GM12878 (cell line): ENCODE measurements around the gene SACM1L. TPM values are rescaled to one million over a fixed set of nuclear protein-coding genes. Genes with fewer than 3 reads are reported as not detected.

Source experiments
- ATAC-seq: fragments of 200-7000 bp; cut with Tn5 transposase; 3 replicates; pipeline ENCODE4 v1.9.1; 2020; ENCODE audit warnings: mild to moderate bottlenecking, moderate library complexity
- BruUV-seq: library from RNA; stranded (reverse); fragments of 400-500 nt; replicated peaks from 2 replicates; lab custom pipeline; 2021; lab: Mats Ljungman, UMichigan
- CTCF ChIA-PET: fragments of 300-600 bp; sonication (Branson Sonifier 250); formaldehyde crosslinking; extraction: SDS; loops from one replicate; lab custom pipeline; 2021; ENCODE audit warnings: inconsistent platforms; lab: Yijun Ruan, JAX
- POLR2A ChIA-PET: fragments of 350-600 bp; formaldehyde crosslinking; extraction: SDS; loops from one replicate; lab custom pipeline; 2021; ENCODE audit warnings: inconsistent platforms; lab: Charles Lee
- RAD21 ChIA-PET: fragments of 300-600 bp; sonication (Branson Sonifier 250); formaldehyde crosslinking; loops from one replicate; lab custom pipeline; 2023; ENCODE audit warnings: antibody characterized with exemption; ENCODE audit not compliant: unreplicated experiment; lab: Charles Lee
- SMC1A ChIA-PET: fragments of 300-600 bp; sonication (Branson Sonifier 250); formaldehyde crosslinking; loops from one replicate; lab custom pipeline; 2023; ENCODE audit not compliant: unreplicated experiment, uncharacterized antibody; lab: Charles Lee
- DNase-seq: peaks from one replicate; pipeline ENCODE4 v3.0.0-alpha.2; 2011; ENCODE audit warnings: low read depth, low spot score
- FAIRE-seq: peaks from 3 replicates; lab custom pipeline; 2011; peaks lifted over from hg19 to GRCh38; lab: Jason Lieb, UNC
- H2AFZ ChIP-seq: 2 replicates; pipeline ENCODE4 v1.6.0; 2011; ENCODE audit warnings: low read depth, low read length, control low read depth; ENCODE audit not compliant: control insufficient read depth
- H3K27ac ChIP-seq: 2 replicates; pipeline ENCODE4 v1.5.1; 2011; ENCODE audit warnings: control low read depth; ENCODE audit not compliant: control insufficient read depth, insufficient read depth
- H3K27me3 ChIP-seq, 2 experiments: replicated peaks in 1 of 2; 2 replicates each; pipeline versions ENCODE4 v1.6.0 to v1.6.1; 2011; ENCODE audit warnings: low read length in 1 of 2; ENCODE audit not compliant: control insufficient read depth in 2 of 2, insufficient read depth in 2 of 2
- H3K36me3 ChIP-seq, 2 experiments: 2 replicates each; pipeline ENCODE4 v1.5.1; 2011; ENCODE audit warnings: low read length in 1 of 2; ENCODE audit not compliant: control insufficient read depth in 2 of 2, insufficient read depth in 2 of 2
- H3K4me1 ChIP-seq: 2 replicates; pipeline ENCODE4 v1.6.1; 2011; ENCODE audit warnings: mild to moderate bottlenecking, low read length, moderate library complexity, mixed read lengths; ENCODE audit not compliant: control insufficient read depth, insufficient read depth
- H3K4me2 ChIP-seq: 2 replicates; pipeline ENCODE4 v1.6.0; 2011; ENCODE audit warnings: control low read depth; ENCODE audit not compliant: control insufficient read depth, insufficient read depth
- H3K4me3 ChIP-seq: fragments of 200-600 bp; sonication (generic); 2 replicates; pipeline ENCODE4 v1.5.1; 2016
- H3K79me2 ChIP-seq: 2 replicates; pipeline ENCODE4 v1.6.0; 2011; ENCODE audit warnings: low read length; ENCODE audit not compliant: control insufficient read depth, insufficient read depth
- H3K9ac ChIP-seq: 2 replicates; pipeline ENCODE4 v1.8.0; 2011; ENCODE audit warnings: low read length, control low read depth, mixed read lengths; ENCODE audit not compliant: control insufficient read depth, insufficient read depth
- H3K9me3 ChIP-seq: replicated peaks from 3 replicates; pipeline ENCODE4 v1.5.1; 2011; ENCODE audit warnings: mild to moderate bottlenecking, low read length; ENCODE audit not compliant: control insufficient read depth, insufficient read depth
- H4K20me1 ChIP-seq: 2 replicates; pipeline ENCODE4 v1.6.0; 2011; ENCODE audit not compliant: control insufficient read depth, insufficient read depth
- ASH2L ChIP-seq: fragments of 300-600, 200-600 bp; sonication (generic); IDR thresholded peaks from 2 replicates; pipeline ENCODE4 v1.6.1; 2017; ENCODE audit warnings: low read depth, mild to moderate bottlenecking, borderline replicate concordance
- CBFB ChIP-seq: IDR thresholded peaks from 2 replicates; pipeline ENCODE4 v1.6.1; 2016; ENCODE audit warnings: antibody characterized with exemption, low read depth
- CREB1 ChIP-seq: IDR thresholded peaks from 2 replicates; pipeline ENCODE4 v1.6.1; 2012; ENCODE audit warnings: low read depth, mild to moderate bottlenecking, inconsistent platforms
- CTCF ChIP-seq, 3 experiments: IDR thresholded peaks in 2 of 3; conservative IDR thresholded peaks in 1 of 3; 2 replicates each; pipeline ENCODE4 v1.5.1; 2011; ENCODE audit warnings: low read depth in 3 of 3, low read length in 3 of 3, mild to moderate bottlenecking in 3 of 3, control low read depth in 2 of 3, moderate library complexity in 2 of 3, inconsistent platforms in 1 of 3, mixed read lengths in 1 of 3; ENCODE audit not compliant: control insufficient read depth in 2 of 3, insufficient read depth in 1 of 3; ENCODE audit errors: extremely low read depth in 1 of 3
- EED ChIP-seq: sonication (generic); IDR thresholded peaks from 2 replicates; pipeline ENCODE4 v1.6.1; 2016; ENCODE audit warnings: antibody characterized with exemption, low read depth
- EGR1 ChIP-seq, 2 experiments: IDR thresholded peaks; 1 replicate in 1 of 2; 2 replicates in 1 of 2; pipeline ENCODE4 v1.6.1; 2011 to 2012; ENCODE audit warnings: low read depth in 2 of 2, low read length in 2 of 2, borderline replicate concordance in 1 of 2, mild to moderate bottlenecking in 1 of 2, moderate library complexity in 1 of 2
- PAX5 ChIP-seq: IDR thresholded peaks from 2 replicates; pipeline ENCODE4 v1.6.1; 2011; ENCODE audit warnings: low read depth, low read length, borderline replicate concordance
- PAX8 ChIP-seq: fragments of 450-650 bp; IDR thresholded peaks from 2 replicates; pipeline ENCODE4 v1.6.1; 2017; ENCODE audit warnings: mild to moderate bottlenecking, moderate library complexity
- PBX3 ChIP-seq: IDR thresholded peaks from 2 replicates; pipeline ENCODE4 v1.6.1; 2011; ENCODE audit warnings: mild to moderate bottlenecking, low read depth, low read length, moderate library complexity; ENCODE audit not compliant: insufficient replicate concordance
- RUNX3 ChIP-seq: IDR thresholded peaks from 2 replicates; pipeline ENCODE4 v1.6.1; 2012; ENCODE audit warnings: low read length, inconsistent platforms
- TCF7 ChIP-seq: IDR thresholded peaks from 2 replicates; pipeline ENCODE4 v1.6.1; 2014; ENCODE audit warnings: antibody characterized with exemption, borderline replicate concordance
- whole genome bisulfite sequencing: methylation state at CpG from one replicate; pipeline ENCODE4 v1.1.6; 2016; ENCODE audit warnings: low lambda C conversion rate; ENCODE audit not compliant: insufficient replicate concordance, insufficient coverage; ENCODE audit errors: missing lambda C conversion rate; 5-methylcytosine and 5-hydroxymethylcytosine counted together
- in situ Hi-C: fragments of 300-500 bp; cut with MboI; formaldehyde crosslinking; loops from 9 replicates; pipeline ENCODE4 v1.14.3; 2018; ENCODE audit warnings: mixed read lengths
- intact Hi-C: fragments of 100-400 bp; cut with micrococcal nuclease; formaldehyde crosslinking; loops from one replicate; pipeline ENCODE4 v1.14.2; 2022; ENCODE audit not compliant: unreplicated experiment
- polyA plus RNA-seq, 11 experiments: library from polyadenylated mRNA; depleted of rRNA in 4 of 11; unstranded in 6 of 11; stranded (reverse) in 5 of 11; fragments of >200 nt; fragmentation: Nextera tagmentation in 4 of 11; fragmentation: Illumina TruSeq in 1 of 11; extraction: Ambion mirVana in 4 of 11; extraction: Trizol in 1 of 11; gene quantifications; 1 replicate in 1 of 11; 2 replicates in 10 of 11; pipeline versions ENCODE4 v1.2.1 to v1.2.3, GENCODE V29; 2011 to 2016; ENCODE audit warnings: inconsistent platforms in 2 of 11, missing spikeins in 2 of 11, low read depth in 1 of 11
- total RNA-seq, 4 experiments: library from RNA; depleted of rRNA in 3 of 4; stranded (reverse); fragments of >200 nt in 3 of 4; fragmentation: Illumina TruSeq in 1 of 4; extraction: Trizol in 1 of 4; gene quantifications; 2 replicates each; pipeline versions ENCODE4 v1.2.1 to v1.2.3, GENCODE V29; 2013 to 2021
- TF ChIP-seq, protein P1 (sequence below): IDR thresholded peaks from 2 replicates; pipeline ENCODE4 v1.6.1; 2012; ENCODE audit warnings: low read depth, low read length, improper control_type of control experiment

The SACM1L gene
- total and polyA plus RNA-seq, 10 of the 15 experiments (the other 5 are each of a cell fraction or from before 2014, with no cell fraction given), result 16.5 to 48.3 (median 28.9) TPM

- in situ Hi-C loops, result no loop called here
- WGBS, result 82% methylated on average over 4 of the region's 4 CpGs
- Histone ChIP-seq H3K9ac (no peak overlapping the region), H3K9me3 (no peaks in the 10 kb centered on the region), H3K4me2 (no peak overlapping the region), H3K4me3 (no peak overlapping the region), H3K27me3 (no peaks in the 10 kb centered on the region), H3K4me1 (no peaks in the 10 kb centered on the region), H2AFZ (no peak overlapping the region)
- FAIRE-seq, result no peak
- TF ChIP-seq EGR1 (IDR thresholded peaks at IDR 0.05; ENCODE audit: borderline replicate concordance in 1 of 2, low read depth in 2 of 2, low read length in 2 of 2), result no peak
- TF ChIP-seq ASH2L, result no peak
- TF ChIP-seq PAX8, result no peak
- no peak for TF ChIP-seq CREB1
- no peak for TF ChIP-seq CBFB
- TF ChIP-seq CTCF (IDR thresholded peaks at IDR 0.05 in 2 of 3, conservative IDR thresholded peaks at IDR 0.05 in 1 of 3; ENCODE audit: control insufficient read depth in 2 of 3, extremely low read depth in 1 of 3, insufficient read depth in 1 of 3, low read depth in 3 of 3, low read length in 3 of 3), result no peak
- TF ChIP-seq RUNX3, result no peak
- TF ChIP-seq EED, result no peak
- no peak for TF ChIP-seq PBX3
- TF ChIP-seq PAX5, result no peak
- TF ChIP-seq TCF7, result no peak
- TF ChIP-seq, protein P1, sequence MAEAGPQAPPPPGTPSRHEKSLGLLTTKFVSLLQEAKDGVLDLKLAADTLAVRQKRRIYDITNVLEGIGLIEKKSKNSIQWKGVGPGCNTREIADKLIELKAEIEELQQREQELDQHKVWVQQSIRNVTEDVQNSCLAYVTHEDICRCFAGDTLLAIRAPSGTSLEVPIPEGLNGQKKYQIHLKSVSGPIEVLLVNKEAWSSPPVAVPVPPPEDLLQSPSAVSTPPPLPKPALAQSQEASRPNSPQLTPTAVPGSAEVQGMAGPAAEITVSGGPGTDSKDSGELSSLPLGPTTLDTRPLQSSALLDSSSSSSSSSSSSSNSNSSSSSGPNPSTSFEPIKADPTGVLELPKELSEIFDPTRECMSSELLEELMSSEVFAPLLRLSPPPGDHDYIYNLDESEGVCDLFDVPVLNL, result no peak
- TF ChIP-seq, all 136 proteins: peak for 0
- no peak for DNase-seq
- Histone ChIP-seq H3K36me3 (peaks cover 5 to 19% of the 10 kb centered on the region in 2 experiments), H4K20me1 (no peaks in the 10 kb centered on the region), H3K27ac (no peak overlapping the region), H3K79me2 (no peaks in the 10 kb centered on the region)
- POLR2A ChIA-PET, result no interaction called here
- intact Hi-C loops, result no loop called here
- RAD21 ChIA-PET, result no interaction called here
- SMC1A ChIA-PET, result no interaction called here
- CTCF ChIA-PET, result no interaction called here
- no peak for ATAC-seq
- BruUV-seq, result no TSS peak
Measured at GRCh38 chr3:45711931-45712330, 22.7 kb downstream of the SACM1L start.
